Nephron progenitor cell (in vitro differentiated cells): ENCODE data around the gene VMP1.

Source experiments
- DNase-seq: peaks from one replicate; pipeline ENCODE4 v3.0.0; 2021
- H3K27ac Mint-ChIP-seq: 2 replicates; pipeline ENCODE4 v1.8.0; 2021; ENCODE audit warnings: mild to moderate bottlenecking, moderate library complexity, mixed read lengths
- H3K27me3 Mint-ChIP-seq: 2 replicates; pipeline ENCODE4 v1.8.0; 2021; ENCODE audit warnings: mild to moderate bottlenecking, low read depth, mixed read lengths; ENCODE audit not compliant: poor library complexity
- H3K36me3 Mint-ChIP-seq: 2 replicates; pipeline ENCODE4 v1.8.0; 2021; ENCODE audit warnings: low read depth, mixed read lengths
- H3K4me1 Mint-ChIP-seq: 2 replicates; pipeline ENCODE4 v1.8.0; 2021; ENCODE audit warnings: mixed read lengths
- H3K4me3 Mint-ChIP-seq: 2 replicates; pipeline ENCODE4 v1.8.0; 2021; ENCODE audit warnings: mild to moderate bottlenecking, moderate library complexity, mixed read lengths
- H3K9me3 Mint-ChIP-seq: 2 replicates; pipeline ENCODE4 v1.8.0; 2021; ENCODE audit warnings: mild to moderate bottlenecking, moderate library complexity, mixed read lengths
- CTCF ChIP-seq: fragments of 200-600 bp; sonication (generic); IDR thresholded peaks from 2 replicates; pipeline ENCODE4 v1.5.0; 2021; ENCODE audit warnings: antibody characterized with exemption

The VMP1 gene

DNA sequence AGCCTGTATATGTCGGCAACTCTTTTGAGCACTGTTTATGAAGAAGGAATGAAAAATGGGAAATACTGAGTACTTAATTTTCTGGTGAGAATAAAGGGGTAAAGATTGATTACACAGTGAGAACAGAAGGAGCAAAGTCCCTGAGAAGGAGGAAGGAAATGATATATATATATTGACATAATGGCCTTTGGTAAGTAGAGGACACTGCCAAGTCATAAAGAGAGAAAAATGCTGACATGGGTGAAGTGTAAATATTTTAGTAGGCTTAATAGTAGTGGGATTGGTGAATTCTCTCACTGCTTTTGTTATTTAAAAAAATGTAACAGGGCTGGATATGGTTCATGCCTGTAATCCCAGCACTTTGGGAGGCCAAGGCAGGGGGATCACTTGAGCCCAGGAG lies 16.2 kb downstream of the VMP1 start:
- Mint-ChIP-seq H3K4me1 (peaks cover 2% of the 10 kb centered on the region), H3K9me3 (no peaks in the 10 kb centered on the region), H3K36me3 (peaks cover 3% of the 10 kb centered on the region), H3K27ac (no peak overlapping the region), H3K4me3 (no peak overlapping the region), H3K27me3 (peaks cover 2% of the 10 kb centered on the region)
- no peak for TF ChIP-seq CTCF
- DNase-seq: no peak

GRCh38 chr17:59725691-59726090 lies 18.2 kb downstream of the VMP1 start:
- H3K36me3 Mint-ChIP-seq: no peaks in the 10 kb centered on the region
- H3K27ac Mint-ChIP-seq: no peak overlapping the region
- no peak for TF ChIP-seq CTCF
- no peaks in the 10 kb centered on the region for H3K4me1 Mint-ChIP-seq
- peaks cover 2% of the 10 kb centered on the region for H3K27me3 Mint-ChIP-seq
- DNase-seq: no peak
- H3K9me3 Mint-ChIP-seq: no peaks in the 10 kb centered on the region
- no peak overlapping the region for H3K4me3 Mint-ChIP-seq

DNA sequence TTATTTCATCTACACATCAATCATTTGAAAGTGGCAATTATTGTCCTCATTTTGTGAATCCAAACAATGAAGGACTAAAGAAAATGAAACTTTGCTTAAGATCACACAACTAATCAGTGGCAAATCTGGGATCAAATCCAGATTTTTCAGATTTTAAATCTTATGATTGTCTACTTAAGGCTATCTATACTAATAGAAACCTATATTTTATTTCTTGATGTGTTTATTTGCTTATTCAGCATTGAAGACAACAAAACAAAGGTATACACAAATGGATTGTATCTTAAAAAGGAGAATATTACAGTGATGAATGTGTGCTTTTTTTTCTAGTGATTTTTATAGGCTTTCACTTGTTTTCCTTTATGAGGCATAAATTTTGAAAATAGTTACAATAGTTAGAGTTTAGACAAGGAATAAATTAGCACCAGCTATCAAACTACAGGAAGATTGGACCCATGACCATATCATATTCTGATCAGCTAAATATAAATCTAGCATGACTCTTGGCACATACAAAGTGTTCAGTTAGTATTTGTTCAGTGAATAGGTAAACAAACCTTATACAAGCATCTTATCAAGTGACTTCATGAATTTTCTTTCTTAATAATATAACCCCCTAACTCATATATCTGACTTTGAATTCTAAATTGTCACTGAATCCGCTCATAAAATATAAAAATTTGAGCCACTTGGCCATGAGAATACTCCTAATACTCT lies 20.5 kb downstream of the VMP1 start:
- Mint-ChIP-seq H3K4me1 (no peaks in the 10 kb centered on the region), H3K36me3 (no peaks in the 10 kb centered on the region), H3K27ac (no peak overlapping the region), H3K27me3 (peaks cover 2% of the 10 kb centered on the region), H3K4me3 (no peak overlapping the region), H3K9me3 (no peaks in the 10 kb centered on the region)
- no peak for DNase-seq
- no peak for TF ChIP-seq CTCF

GRCh38 chr17:59730268-59730834 lies 22.9 kb downstream of the VMP1 start:
- Mint-ChIP-seq H3K36me3 (peaks cover 5% of the 10 kb centered on the region), H3K9me3 (no peaks in the 10 kb centered on the region), H3K27ac (no peak overlapping the region), H3K4me1 (no peaks in the 10 kb centered on the region), H3K27me3 (peaks cover 2% of the 10 kb centered on the region), H3K4me3 (no peak overlapping the region)
- DNase-seq: no peak
- TF ChIP-seq CTCF: no peak

DNA sequence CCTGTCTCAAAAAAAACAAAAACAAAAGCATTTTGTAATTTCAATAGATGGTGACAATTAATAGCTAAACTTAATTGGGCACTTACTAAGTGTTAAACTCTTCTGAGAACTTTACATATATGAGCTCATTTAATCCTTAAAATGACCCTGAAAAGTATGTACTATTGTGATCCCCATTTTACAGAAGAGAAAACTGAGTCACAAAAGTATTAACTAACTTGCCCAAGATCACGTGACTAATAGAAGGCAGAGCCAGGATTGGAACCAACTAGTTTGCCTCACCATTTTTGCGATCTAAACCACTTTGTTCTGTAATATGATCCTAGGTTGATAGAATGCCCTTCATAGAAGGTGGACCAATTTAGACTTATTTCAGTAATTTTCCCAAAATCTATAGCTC lies 26.2 kb downstream of the VMP1 start:
- no peak for DNase-seq
- no peaks in the 10 kb centered on the region for H3K9me3 Mint-ChIP-seq
- no peak for TF ChIP-seq CTCF
- H3K4me1 Mint-ChIP-seq: no peaks in the 10 kb centered on the region
- peaks cover 11% of the 10 kb centered on the region for H3K36me3 Mint-ChIP-seq
- no peaks in the 10 kb centered on the region for H3K27me3 Mint-ChIP-seq
- H3K4me3 Mint-ChIP-seq: no peak overlapping the region
- H3K27ac Mint-ChIP-seq: no peak overlapping the region

DNA sequence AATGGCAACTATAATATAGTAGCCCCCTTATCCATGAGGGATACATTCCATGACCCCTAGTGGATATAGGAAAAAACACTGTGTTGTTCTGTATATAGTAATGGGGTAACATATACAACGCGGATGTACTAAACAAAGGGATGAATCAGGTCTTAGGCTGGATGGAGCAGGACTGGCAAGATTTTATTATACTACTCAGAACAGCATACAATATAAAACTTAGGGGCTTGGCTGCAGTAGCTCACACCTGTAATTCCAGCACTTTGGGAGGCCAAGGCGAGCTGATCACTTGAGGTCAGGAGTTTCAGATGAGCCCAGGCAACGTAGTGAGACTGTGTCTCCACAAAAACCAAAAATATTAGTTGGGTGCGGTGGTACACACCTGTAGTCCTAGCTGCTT lies 26.8 kb downstream of the VMP1 start:
- Mint-ChIP-seq H3K27me3 (no peaks in the 10 kb centered on the region), H3K36me3 (peaks cover 11% of the 10 kb centered on the region), H3K4me1 (no peaks in the 10 kb centered on the region), H3K4me3 (no peak overlapping the region), H3K27ac (no peak overlapping the region), H3K9me3 (no peaks in the 10 kb centered on the region)
- no peak for DNase-seq
- no peak for TF ChIP-seq CTCF
